ENCODE measurements around the gene MYH10.

MYH10 gene

DNA sequence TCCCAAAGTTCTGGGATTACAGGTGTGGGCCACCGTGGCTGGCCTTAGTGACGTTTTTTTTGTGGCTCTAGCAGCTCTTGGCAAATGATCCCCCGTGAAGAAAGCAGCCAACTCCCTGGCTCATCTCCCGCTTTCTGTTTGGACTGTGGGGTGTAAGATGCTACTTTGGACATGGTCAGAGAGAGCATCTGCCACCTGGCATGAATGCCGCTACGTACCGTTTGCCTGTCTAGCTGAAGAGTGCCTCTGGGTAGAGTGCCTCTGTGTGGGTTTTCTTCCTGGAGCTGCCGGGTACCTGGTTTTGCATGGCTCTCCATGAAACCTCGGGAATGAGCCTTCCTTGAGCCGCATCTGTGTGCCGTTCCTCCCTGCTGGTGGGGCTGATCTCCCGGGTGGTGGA is 160.6 kb downstream of the MYH10 start:
- no peak for DNase-seq

DNA sequence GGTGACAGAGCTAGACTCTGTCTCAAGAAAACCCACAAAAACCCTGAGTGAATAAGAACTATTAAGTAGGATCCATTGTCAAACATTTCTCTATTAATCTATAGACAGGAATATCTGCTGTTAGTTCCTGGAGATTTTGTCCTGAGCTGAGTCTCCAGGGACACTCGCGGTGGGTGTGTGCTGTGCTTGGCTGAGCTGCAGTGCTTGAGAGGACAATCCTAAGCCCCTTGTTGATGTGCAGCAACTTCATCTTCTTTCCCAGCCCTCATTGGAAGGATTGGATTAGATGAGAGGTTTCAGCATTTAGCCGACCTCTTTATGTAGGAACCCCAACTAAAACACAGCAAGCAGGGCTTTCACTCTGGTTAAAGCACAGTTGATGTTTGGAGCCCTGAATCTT is 161.5 kb downstream of the MYH10 start:
- no peak for DNase-seq

GRCh38 chr17:8468127-8468526 is 162.4 kb downstream of the MYH10 start:
- DNase-seq, result no peak

GRCh38 chr17:8467527-8467926 is 163.0 kb downstream of the MYH10 start:
- no peak for DNase-seq

- DNase-seq, result no peak
Measured at GRCh38 chr17:8466873-8467272, 163.7 kb downstream of the MYH10 start.

DNA sequence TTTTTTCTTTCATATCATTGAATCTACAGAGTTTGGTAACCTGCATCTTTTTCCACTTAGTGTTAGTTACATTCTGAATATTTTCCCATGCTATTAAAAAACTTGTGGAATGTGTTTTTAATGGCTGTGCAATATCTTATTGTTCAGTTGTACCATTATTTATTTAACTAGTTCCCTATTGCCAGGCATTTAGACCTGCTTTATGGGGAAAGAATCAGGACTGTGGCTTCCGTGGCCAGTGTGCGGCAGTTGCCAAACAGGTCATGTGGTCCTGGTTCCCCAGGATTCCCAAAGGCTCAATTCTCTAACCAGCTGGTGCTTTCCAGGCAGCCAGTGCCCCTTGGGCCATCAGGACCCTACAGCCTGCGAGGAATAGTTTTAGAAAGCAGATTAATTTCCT is 164.1 kb downstream of the MYH10 start:
- no peak for DNase-seq

DNA sequence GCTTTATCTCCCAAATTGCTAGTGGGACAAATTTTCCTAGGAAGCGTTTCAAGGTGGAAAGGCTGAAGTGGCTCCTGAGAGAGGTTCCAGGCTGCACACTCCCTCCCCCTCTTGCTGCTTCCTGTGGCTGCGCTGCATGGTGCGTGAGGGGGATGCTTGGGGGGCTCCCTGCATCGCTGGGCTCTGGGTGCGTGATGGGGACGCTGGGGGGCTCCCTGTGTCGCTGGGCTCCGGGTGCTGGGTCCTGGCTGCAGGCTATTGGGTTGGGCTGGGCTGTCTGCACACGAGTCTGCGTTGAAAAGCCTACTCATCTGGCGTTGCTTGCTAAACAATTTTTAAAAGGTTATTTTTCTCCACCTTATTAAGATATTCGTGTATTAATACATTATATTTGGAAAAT is 164.8 kb downstream of the MYH10 start:
- DNase-seq, result no peak

DNA sequence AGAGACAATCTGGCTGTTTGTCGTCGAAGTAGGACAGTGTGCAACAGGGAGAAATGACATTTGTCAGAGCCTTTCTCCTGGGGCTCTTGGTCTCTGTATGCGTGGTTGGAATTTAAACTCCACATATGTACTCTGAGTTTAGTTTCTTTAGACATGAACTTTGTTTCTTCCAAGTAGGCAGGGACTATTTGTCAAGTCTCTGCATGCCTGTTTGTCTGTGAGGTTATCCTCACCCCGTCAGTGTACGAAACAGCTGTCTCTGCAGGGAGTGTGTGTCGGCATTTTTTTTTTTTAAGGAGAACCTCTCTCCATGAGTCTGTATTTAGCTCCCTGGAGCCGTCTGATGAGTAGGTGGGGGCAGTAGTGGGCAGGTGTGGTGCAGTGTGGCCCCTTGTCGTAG is 165.2 kb downstream of the MYH10 start:
- no peak for DNase-seq

- DNase-seq, result no peak
Measured at GRCh38 chr17:8464941-8465340, 165.6 kb downstream of the MYH10 start.

DNA sequence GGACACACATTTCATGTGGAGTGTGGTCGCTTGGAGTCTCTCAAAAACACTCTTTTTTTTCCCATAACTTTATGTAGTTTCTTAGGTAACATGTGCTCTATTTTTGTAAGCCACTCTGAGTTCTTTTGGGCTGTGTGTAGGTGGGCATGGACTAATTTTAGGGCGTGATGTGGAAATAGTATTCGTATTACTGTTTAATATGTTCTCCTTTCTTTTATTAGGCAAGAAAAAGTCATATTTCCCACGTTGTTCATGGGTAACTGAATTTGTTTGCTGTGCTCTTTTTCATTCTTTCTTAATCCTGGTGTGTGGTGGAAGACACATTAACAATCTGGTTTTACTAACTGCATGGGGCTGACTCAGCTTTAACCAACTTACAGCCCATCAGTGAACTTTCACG is 167.4 kb downstream of the MYH10 start:
- DNase-seq, result no peak

DNA sequence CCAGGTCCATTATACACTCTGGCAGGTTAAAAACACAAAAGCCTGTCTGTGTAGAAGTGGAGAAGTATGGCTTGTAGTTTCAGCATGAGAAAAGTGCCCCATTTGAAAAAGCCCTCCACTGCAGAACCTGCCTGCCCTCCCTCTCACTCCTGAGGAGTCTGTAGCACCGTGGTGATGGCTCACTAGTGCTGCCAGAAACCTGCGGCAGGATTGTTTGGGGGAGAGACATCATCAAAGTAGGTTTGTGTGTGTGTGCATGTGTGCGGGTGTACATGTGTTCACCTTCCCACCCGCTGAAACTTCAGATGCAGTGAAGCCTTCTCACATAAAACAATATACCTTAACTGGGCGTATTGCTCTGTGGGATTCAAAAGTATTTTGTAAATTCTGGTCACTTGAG is 168.0 kb downstream of the MYH10 start:
- no peak for DNase-seq

GRCh38 chr17:8459831-8460230 is 170.7 kb downstream of the MYH10 start:
- DNase-seq, result no peak

DNA sequence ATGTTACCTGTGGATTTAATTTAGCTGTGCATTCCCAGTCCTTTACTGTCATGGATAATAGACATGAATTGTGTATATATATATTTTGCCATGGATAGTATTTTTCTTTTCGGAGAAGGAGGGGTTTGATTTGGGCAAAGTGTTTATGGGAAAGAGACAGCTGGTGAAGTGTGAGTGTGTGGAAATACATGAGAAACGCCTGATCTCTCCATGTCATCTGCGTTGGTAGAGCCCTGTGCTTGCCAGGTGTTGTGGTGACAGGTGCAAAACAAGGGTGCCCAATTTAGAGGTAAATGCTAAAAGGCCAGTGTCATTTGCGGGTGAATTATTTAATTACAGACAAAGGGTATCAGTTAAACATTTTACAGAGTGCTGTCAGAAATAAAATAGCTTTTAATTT is 171.4 kb downstream of the MYH10 start:
- no peak for DNase-seq

DNA sequence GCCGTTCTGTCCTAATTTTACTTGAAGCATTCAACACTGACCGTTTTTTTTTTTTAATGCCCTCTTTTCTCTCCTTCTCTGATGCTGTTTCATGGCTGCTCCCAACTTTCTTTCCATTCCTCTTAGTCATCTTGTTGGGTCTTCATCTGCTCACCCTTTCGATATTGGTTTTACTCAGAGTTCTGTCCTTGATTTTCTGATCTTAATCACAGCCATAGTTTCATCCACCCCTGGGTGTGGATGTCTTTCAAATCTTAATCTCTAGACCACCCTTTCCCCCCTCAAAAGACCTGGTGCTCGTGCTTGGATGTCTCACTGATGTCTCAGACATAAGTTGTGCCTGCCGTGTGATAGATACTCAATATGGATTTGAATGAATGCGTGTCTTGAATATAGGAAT is 172.4 kb downstream of the MYH10 start:
- DNase-seq, result no peak

DNA sequence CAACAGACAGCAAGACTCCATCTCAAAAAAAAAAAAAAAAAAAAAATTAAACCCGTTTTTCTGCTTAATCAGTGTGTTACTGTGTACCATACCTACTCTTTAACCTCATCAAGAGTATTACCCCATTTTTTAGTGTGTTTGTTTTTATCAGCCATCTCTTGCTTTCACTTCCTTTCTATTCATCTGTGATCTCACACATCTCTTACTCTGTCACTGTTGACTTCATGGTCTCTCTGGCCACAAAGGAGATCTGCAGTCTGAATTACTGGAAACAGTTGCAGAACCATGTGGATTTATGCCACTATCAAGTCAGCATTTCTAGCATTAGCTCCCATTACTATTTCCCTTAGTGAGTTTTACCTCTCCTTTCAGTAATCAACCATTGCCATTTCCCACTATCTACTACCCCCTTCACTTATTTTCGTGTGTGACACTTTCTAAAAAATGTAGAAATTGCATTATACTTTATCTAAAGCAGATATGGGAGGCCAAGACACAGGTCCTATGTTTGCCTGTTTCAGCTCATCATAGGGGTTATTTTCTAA is 174.8 kb downstream of the MYH10 start:
- no peak for DNase-seq

- no peak for DNase-seq
Measured at GRCh38 chr17:8453326-8453725, 177.2 kb downstream of the MYH10 start.

DNA sequence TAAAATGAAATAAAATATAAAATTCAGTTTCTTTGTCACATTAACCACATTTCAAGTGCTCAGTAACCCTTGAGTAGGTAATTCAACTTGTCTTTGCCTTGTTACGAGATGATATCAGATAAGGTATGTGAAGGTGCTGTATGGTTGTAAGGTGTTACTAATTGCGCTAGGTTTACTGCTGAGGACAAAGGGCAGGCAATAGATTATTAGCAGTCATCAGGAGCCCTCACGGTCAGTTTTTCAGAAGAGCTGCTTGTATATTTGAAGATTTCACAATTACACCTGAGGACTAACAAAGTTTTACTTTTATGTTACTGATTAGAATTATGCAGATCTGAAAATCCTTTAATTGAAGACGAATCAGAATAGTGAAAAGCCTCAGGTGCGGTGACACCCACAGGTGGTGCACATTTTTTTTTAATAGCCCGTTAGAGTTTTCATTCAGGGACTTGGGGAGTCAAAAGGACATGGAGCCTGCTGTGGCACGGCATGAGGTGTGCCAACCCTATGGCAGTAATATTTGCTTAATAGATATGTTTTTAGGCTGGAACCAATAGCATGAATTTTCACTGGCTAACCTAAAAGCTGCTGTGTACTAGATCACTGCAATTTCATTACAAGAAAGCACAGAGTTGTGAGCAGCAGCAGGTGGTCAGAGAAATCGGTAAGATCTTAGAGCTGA is 178.5 kb downstream of the MYH10 start:
- no peak for DNase-seq

DNA sequence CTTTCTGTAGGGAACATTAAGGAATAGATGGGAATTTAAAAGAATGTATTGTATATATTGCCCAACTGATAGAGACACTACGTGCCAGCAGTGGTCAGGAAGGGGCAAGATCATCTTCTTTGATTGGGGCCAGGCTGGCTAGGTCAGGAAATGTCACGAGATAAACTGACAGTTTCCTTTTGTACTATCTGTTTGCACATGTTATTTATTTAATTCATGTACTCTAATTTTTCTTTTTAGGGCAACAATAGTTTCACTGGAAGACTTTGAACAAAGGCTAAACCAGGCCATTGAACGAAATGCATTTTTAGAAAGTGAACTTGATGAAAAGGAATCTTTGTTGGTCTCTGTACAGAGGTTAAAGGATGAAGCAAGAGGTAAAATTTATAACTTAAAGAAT is 182.2 kb downstream of the MYH10 start:
- no peak for DNase-seq

- no peak for DNase-seq
Measured at GRCh38 chr17:8447799-8448198, 182.7 kb downstream of the MYH10 start.

DNA sequence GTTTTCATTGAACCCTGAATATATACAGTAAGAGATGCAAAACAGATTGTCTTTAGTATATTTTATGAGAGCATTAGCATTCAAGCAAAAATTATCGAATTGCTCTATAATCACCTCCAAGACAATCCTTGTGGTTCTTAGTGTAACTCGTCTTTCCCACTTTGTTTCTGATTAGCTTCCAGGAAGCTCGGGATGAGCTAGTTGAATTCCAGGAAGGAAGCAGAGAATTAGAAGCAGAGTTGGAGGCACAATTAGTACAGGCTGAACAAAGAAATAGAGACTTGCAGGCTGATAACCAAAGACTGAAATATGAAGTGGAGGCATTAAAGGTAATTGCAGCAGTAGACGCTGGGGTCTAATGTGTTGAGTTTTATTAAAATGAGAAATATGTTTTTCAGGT is 185.0 kb downstream of the MYH10 start:
- DNase-seq, result no peak

DNA sequence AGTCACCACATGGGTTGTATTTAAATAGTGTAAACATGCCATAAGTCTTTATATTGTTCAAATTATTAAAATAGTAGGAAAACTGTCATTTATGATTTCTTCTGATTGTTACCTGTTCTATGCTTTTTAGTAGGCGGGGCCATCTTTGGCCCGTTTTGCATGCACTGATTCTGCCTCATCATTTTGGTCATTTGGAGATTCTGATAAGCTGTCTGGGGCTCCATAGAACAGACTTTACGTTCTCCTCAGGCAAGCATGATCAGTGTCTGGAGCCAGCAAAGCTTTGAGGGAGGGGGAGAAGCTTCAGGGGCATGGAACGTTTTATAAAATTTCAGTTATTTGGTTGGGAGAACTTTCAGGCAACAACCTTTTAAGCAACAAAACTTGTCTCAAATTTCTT is 186.0 kb downstream of the MYH10 start:
- DNase-seq, result no peak

DNA sequence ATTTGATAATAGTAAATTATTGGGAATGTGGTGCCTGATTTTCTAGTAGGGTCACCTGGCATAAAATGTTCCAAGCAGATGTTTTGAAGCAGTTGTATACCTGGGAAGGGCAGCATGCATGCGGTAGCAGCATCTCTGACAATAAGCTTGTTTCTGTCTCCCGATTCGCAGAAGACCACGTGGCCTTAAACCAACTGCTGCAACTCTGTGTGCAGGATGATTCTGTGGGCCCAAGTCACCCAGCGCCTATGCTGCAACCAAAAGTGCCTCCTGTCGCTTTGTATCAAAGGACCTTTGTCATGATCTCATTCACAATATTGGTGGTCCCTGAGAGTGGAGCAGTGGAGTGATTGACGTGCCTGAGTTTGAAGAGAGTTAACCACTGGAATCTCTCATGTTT is 186.8 kb downstream of the MYH10 start:
- DNase-seq, result no peak

DNA sequence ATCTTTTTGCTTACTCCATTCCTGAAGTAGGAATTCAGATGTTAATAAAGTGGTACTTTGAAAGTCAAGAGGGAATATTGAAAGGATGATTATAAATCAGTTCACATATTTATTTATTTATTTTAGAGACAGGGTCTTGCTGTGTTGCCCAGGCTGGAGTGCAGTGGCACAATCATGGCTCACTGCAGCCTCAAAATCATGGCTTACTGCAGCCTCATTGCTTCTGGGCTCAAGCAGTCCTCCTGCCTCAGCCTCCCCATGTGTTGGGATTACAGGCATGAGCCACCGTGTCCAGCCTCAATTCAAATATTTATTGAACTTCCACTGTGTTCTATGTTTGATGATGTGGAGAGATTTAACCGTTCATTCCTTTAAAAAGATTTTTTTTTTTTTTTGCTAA is 188.2 kb downstream of the MYH10 start:
- DNase-seq, result no peak

DNA sequence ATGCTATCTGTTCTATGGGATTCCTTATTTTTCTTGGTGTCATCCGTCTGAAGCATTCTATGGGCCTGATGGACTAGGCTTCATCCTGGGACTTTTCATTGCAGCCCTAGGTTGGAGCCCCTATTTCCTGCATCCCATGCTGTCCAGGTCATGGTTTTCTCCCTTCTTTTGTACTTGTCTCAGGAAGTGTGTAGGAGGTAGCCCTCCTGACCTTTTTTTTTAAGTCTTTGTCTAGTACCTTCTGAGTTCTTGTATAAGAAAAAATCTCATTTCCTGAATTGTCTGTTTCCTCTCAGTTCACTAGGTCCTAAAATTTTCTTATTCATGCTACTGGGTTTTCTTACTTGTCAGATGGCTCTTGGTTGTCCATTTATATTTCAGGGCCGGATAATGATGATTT is 188.8 kb downstream of the MYH10 start:
- no peak for DNase-seq

- no peak for DNase-seq
Measured at GRCh38 chr17:8439681-8440080, 190.8 kb downstream of the MYH10 start.
